DMS 273 (cell line): Measurements from ENCODE around the gene OSBPL6.
"Not testable (repeated sequence)": the region's sequence is repeated elsewhere in the genome, so short reads cannot be mapped to it uniquely, and the experiment has no call there.

Source experiments
- DNase-seq: peaks from one replicate; lab custom pipeline; 2025; ENCODE audit not compliant: unreplicated experiment; lab: John Stamatoyannopoulos, UW

The OSBPL6 gene

DNA sequence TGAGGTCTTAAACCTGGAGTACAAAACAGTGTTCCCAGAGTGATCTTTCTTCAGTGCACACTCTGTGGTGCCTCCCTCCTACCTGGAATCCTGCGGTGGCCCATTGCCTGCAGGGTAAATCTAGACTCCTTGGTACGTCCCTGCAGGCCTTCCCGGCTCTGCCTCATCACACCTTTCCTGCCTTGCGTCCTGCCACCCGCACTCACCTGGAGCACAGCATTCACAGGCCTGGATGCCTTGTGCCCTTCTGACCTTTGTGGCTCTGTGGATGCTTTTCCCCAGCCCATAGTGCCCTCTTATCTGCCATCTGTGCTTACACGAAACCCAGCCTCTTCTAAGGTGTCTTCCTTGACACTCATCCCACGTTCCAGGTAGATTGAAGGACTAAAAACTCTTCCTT is 194.0 kb downstream of the OSBPL6 start:
- no peak for DNase-seq

- DNase-seq, result no peak
Observed at GRCh38 chr2:178391701-178392100, 197.4 kb downstream of the OSBPL6 start.

DNA sequence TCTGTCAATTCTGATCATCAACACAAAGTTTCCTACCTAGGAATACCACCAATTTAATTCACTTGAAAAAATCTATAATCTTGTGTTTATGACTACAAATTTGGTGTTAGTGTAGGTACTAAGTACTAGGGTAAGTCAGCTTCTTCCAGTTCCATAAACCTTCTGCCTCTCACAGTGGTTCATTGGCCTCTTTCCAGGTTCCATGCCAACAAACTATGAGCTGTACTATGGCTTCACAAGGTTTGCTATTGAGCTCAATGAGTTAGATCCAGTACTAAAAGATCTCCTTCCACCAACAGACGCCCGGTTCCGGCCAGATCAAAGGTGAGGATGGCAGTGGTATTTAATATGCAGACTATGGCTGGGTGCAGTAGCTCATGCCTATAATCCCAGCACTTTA is 197.9 kb downstream of the OSBPL6 start:
- peak; percentile 10 for DNase-seq

GRCh38 chr2:178394859-178395258 is 200.5 kb downstream of the OSBPL6 start:
- no peak for DNase-seq

- DNase-seq, result no peak
Observed at GRCh38 chr2:178395295-178395694, 201.0 kb downstream of the OSBPL6 start.

DNA sequence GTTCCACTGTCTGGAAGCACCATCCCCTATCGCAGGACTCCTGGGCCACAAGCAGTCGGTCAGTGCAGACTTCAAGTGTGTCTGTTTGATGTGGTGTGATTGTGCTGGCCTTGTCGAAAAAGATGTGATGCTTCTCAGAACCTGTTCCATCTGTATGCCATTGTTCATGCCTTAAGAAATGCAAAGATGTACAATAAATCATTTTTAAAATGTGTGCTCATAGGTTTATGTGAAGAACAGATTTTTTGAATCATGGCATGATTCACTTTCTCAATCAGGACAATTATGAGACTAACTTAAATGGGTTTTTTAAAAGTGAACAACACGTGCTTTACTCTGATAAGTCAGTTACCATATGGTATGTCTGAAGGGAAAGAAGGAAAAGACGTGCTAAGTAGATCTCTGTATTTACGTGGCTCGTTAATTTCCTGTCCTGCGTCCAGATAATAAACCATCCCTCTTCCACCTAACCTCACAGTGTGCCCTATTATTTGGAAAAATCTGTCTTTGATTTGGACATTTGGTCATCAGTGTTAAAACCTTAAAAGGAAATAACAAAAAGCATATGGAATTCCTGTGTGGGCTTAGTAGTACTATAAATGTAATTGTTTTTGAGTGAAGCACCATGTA is 201.7 kb downstream of the OSBPL6 start:
- DNase-seq, result no peak

DNA sequence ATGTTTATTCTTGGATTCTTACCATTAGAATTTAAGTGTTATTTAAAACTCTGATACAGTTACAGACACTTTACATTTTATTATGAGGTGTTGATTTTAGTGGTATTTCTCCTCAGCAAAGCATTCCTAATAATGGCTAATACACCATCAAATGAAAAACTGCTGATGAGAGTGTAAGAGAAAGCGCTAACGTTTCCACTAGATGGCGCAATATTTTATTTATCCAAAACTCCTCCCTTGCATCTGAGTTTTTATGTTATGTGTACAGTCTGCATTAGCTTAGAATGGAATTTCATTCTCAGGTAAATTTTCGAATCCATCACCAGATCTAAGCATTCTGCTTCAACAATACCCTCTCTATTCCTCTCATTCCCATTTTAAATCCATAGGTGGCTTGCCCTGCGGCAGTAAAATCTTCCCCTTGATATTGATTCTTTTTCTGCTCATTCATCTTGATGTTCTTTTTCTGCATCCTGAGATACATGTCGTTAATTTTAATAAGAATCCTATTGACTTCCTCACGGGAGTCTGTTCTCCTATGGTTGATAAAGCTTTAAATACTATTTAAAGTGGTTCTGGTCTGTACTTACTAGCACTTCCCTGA is 202.8 kb downstream of the OSBPL6 start:
- peak; percentile 79 for DNase-seq

GRCh38 chr2:178401994-178402437 is 207.7 kb downstream of the OSBPL6 start:
- DNase-seq, result no peak

DNA sequence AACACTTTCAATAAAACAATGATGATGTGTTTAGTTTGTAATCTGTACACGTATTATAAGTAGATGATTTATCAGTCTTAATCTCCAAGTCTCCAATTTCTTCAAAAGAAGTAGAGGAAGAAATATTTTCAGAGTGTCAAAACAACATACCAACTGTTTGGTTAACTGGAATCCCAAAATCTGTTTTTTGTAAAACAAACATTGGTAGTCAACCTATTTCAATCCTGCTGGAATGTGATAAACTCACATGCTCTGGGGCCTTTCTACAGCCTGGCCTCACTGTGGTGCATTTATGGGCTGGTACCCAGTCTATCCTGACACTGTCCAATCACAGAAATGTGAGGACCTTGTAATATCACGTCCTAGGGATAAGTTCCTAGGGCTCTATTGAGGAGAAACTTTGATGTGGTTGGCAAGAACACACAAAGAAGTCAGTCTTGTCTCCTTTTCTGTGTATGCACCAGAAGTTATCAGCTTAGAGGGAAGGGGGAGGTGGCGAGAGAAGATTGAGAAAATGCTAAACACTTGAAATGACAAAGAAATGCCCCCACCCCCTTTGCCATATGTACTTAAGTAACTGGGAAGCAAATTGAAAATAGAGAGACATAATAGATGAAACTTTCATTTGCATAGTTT is 209.5 kb downstream of the OSBPL6 start:
- peak; percentile 28 for DNase-seq

DNA sequence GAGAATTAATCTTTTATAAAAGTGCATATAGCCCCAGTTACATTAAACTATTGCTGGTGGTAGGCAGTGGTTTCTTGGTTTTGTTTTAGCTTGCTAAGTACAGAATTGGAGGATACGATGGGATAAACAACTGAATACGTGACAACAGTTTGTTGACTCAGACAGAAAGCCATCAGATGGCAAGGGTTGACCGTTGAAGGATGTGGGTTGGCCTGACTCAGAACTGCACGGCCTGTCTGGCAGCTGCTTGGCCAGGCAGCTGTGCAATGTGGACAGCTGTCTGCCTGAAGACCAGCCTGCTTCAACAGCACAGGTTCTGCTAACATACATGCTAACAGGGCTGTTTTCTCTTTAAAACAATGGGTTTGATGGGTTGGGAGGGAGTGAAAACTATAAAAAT is 210.1 kb downstream of the OSBPL6 start:
- DNase-seq, result peak; percentile 57

DNA sequence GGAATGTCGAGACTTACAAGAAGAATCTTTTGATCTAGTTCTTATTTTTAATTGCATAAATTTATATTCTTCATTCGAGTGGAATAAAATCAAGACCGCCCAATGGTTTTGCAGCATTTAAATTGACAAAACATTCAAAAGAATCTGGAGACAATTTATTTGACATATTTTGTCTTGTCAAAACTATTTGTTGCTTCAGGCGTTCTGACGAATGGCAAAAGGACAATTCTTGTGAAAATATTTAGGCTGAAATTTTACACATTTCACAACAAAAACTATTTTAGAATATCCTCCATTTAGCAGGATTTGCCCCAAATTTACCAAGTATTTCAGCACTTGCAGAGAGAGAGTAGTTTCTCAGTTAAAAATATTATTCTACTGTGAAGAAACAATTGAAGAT is 214.9 kb downstream of the OSBPL6 start:
- DNase-seq, result no peak

DNA sequence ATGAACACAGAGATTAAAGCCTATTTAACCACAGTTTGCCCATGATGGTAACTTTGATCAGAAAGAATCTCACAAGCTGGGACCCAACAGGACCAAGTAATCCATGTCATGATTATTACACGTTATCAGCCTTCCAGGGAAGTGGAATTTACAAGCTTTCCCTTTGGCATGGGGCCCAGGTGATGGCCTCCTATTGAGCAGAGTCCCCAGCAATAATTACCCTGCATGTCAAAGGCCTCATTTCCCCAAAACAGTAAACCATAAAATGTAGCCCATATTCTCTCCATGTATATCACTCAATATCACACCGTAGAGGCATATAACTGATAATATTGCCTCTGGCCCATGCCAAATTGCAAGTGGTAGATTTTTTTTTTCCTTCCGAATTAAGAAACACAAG is 217.7 kb downstream of the OSBPL6 start:
- peak; percentile 31 for DNase-seq

GRCh38 chr2:178412453-178412852 is 218.1 kb downstream of the OSBPL6 start:
- not testable (repeated sequence) for DNase-seq

- peak; percentile 91 for DNase-seq
Observed at GRCh38 chr2:178413472-178414265, 219.4 kb downstream of the OSBPL6 start.

DNA sequence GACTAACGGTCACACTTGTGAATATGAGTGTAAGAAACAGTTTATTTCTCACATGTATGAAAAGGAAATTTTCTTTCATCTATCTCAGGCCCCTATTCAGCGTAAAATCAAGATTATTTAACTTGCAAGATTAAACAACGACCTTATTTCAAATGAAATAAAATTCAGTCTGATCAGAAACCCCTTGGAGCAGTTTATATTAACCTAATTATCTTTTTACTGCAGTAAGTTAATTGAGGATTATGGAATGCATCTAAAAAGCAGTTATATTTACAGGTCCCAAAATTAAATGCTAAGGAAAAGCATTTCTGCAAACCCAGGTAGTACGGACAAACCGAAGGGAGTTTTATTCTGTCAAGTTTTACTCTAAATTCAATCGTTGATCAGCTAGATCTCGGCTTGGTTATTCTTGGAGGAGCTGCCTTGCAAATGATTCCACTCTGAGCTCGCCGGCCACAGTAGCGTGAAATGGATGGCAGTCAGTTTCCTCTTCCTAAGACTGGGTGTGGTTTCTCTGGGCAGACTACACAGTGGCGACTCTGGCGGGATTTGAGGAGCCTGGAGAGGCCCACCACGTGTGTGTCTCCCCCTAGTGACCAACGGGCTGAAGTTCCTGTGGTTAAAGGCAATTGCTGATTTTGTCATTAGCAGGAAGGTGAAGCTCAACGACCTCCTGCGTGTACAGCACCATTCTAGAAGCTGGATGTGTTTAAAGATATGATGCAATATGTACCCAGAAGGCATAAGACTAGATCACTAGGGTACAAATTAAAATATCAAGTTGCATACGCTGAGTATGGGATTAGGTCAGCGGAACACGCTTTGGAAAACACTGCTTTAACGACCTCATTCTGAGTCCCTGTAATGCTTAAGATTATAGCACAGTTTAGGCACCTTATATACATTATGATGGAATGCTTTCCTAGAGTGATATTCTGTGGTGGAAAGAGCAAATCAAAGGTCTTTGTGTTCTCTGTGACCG is 220.2 kb downstream of the OSBPL6 start:
- DNase-seq, result peak; percentile 97

DNA sequence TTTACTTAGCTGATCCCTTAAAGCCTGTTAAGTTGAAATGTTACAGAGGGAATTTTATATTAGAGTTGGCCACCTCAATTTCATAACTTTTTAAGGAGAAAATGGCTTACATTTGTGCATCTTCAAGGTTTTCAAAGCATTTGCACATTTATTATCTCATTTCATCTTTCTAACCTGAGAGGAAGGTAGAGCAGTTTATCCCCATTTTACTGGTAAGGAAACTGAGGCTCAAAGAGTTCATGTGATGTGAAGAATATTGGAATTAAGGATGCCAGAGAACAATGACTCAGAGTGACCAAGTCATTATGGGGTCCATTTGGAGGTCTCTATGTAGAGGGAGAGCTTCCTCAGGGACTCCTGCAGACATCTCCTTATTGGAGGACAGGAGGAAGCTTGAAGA is 221.7 kb downstream of the OSBPL6 start:
- DNase-seq, result no peak

- no peak for DNase-seq
Observed at GRCh38 chr2:178417916-178418315, 223.6 kb downstream of the OSBPL6 start.

GRCh38 chr2:178418426-178418825 is 224.1 kb downstream of the OSBPL6 start:
- no peak for DNase-seq

GRCh38 chr2:178419123-178419522 is 224.8 kb downstream of the OSBPL6 start:
- DNase-seq, result peak; percentile 48

GRCh38 chr2:178420463-178420999 is 226.2 kb downstream of the OSBPL6 start:
- DNase-seq, result no peak
